NCI-H460 (cell line): ENCODE data around the gene AXIN2. TPM values are rescaled to one million over a fixed set of nuclear protein-coding genes. Genes with fewer than 3 reads are reported as not detected.
"Not testable (repeated sequence)": the region's sequence is repeated elsewhere in the genome, so short reads cannot be mapped to it uniquely, and the experiment has no call there.

Experiments used
- DNase-seq: peaks from one replicate; pipeline ENCODE4 v3.0.0-alpha.2; 2016; ENCODE audit warnings: low read depth; ENCODE audit errors: extremely low read depth
- total RNA-seq: library from RNA; depleted of rRNA; stranded (reverse); fragments of >200 nt; shearing (Covaris generic); gene quantifications from 2 replicates; pipeline ENCODE4 v1.2.3, GENCODE V29; 2014

AXIN2 gene
- total RNA-seq, 1 experiment from 2014 or later: 0.02 TPM

GRCh38 chr17:65538675-65539529 lies 22.5 kb downstream of the AXIN2 start:
- DNase-seq: no peak

DNA sequence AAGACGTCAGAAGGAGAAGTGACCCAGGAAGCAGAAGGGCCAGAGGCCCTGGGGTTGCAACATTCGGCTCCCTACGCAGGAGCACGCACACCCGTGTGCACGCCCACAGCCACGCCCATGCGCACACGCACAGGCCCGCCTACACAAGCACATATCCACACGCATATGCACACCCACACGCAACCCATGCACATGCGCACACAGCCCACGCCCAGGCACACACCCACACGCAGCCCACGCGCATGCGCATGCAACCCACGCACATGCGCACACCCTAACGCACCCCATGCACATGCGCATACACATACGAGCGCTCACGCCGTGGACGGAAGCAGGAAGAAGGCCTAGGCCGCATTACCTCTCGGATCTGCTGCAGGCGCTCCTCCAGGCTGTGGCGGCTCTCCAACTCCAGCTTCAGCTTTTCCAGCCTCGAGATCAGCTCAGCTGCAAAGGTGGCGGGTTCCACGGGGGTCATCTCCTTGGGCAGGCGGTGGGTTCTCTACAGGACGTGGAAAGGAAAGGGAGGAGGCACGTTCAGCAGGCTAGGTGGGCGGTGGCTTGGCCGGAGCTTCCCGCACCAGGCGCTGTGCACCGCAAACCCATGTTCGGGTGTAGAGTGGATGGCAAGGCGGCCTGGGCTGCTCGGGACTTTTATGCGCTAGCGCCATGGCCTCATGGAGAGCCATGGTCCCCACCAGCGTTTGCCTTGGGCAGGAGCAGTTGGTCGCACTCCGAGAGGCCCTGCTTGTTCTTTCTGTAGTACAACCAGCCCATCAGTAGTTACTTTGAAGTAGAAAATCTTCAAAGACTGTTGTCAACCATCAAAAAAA lies 23.4 kb downstream of the AXIN2 start:
- DNase-seq: no peak

DNA sequence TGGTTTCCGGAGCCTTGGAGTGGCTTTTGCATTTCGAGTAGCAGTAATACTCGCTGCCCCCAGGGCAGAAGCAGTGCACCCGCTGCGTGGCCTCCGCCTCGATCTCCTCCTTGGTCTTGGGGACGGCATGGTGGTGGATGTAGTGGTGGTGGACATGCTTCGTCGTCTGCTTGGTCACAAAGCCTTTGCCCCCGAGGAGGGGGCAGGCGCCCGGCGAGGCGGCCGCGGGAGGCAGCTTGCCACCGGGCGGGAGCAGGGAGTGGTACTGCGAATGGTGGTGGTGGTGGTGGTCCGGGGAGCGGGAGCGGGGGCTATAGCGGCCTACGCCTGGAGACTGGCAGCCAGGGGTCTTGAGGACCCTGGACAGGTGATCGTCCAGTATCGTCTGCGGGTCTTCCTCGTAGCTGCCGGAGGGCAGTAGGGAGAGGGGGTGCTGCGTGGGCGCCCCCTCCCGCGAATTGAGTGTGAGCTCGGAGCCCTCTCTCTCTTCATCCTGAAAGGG lies 24.1 kb downstream of the AXIN2 start:
- no peak for DNase-seq

GRCh38 chr17:65536573-65537342 lies 24.7 kb downstream of the AXIN2 start:
- no peak for DNase-seq

DNA sequence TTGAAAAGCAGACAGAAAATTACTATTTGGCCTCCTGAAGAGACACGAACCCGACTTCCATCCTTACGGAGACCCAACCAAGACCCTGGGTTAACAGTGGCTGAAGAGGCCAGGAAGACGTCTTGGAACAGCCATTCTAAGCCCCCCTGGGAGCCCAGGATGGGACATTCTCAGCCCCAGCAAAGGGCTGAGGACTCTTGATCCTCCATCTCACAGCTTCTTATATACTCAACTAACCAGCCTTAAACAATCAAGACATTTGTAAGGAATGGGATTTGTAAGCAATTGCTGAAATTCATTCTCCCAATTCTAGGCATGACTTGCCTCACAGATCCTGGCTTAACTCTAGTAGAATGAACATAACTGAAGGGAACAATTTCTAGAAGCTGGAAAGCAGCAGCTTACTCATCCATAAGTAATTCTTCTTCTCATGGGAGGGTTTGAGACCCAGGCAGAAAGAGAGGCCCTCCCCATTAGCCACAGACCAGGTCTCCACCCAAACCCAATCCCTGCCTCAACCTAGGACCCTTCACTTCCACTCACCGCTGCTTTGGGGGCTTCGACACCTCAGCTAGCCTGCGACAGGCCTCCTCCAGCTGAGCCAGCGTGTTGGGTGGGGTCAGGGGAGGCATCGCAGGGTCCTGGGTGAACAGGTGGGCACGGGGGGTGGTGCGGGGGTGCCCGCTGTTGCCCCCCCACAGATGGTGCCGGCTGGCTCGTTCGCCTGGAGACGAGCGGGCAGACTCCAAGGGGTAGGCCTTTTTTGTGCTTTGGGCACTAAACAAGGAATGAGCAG lies 25.5 kb downstream of the AXIN2 start:
- no peak for DNase-seq

DNA sequence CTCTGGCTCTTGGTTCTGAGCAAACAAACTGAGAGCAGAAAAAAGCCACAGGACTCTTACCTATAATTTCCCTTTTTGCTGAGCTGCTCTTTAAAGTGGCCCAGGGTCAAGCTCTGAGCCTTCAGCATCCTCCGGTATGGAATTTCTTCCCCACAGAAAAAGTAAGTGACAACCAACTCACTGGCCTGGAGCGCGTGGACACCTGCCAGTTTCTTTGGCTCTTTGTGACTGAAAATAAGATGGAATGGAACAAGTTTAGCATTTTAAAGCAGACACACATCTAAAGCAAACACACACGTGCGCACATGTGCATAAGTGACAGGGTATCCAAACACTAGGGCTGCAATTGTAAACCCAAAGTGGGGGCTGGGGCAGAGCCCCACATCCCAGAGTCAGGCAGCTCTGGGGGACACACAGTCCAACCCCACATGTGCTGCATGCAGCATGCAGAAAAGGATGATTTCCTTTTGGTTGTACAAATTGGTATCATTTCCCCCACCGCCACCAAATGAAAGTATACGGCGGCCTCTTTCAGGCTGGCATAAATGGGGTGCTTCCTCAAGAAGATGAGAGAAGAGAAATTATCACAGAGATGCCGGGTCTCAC lies 27.5 kb downstream of the AXIN2 start:
- DNase-seq: no peak

GRCh38 chr17:65533056-65533745 lies 28.2 kb downstream of the AXIN2 start:
- no peak for DNase-seq

- no peak for DNase-seq
These were observed 29.2 kb downstream of the AXIN2 start for GRCh38 chr17:65532101-65532890.

DNA sequence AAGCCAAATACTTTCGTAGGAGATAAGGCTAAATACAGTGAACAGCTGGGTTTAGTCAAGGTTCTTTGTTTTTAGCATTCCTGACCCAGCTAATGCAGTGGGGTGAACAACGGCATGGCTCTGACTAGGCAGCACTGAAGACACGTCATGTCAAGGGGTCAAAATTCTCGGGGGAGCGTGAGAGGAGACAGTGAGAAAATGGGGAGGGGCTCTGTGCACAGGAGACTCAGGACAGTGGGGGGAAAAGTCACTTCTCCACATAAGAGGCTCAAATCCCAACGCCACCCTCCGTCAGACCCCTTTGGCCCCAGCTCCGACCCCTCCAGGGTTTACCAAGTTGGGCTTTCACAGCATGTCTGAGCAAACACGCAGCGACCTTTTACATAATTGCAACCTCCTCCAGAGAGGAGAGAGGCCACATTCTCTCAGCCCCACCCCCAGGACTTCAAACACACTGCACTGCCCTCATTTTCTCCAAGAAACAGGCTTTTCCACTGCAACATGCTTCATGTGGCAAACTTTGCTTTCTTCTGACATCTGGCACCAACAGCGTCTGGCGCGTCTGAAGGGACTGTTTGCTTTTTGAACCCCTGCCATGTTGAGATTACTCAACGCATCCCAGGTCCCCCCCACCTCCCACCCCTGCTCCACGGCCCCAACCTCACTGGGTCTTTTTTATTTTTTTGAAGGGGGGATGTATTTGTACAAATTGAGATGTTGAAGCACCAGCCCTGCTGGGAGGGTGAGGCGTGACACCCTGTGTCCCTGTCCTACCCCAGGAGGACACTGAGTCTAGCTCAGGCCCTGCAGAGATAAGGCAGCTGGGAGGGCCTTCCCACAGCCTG lies 30.0 kb downstream of the AXIN2 start:
- DNase-seq: no peak

GRCh38 chr17:65530523-65531255 lies 30.8 kb downstream of the AXIN2 start:
- no peak for DNase-seq

- DNase-seq: no peak
These were observed 31.5 kb downstream of the AXIN2 start for GRCh38 chr17:65529761-65530522.

DNA sequence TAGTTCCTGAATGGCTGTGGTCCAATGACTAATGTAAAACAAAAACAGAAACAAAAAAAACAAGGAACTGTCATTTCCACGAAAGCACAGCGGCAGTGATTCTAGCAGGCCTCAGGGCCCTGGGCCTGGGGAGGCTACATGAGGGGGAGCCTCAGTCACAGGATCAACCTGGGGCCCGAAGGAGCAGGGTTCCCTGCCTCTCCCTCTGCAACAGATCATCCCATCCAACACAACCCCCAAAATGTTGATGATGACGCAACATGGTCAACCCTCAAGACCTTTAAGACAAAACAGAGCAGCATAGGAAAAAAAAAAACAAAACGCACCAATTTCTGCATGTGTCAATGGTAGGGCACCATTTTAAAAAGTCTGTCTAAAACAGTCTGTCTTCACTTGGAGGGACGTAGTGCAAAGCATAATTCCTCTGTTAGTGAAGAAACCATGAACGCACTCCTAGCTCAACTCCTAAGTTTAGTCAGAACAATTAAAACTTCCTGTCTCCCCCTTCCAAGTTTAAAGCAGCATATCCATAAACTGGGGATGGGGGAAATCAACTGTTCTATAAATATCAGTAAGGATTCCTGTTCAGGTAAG lies 32.3 kb downstream of the AXIN2 start:
- DNase-seq: no peak

GRCh38 chr17:65527857-65528591 lies 33.4 kb downstream of the AXIN2 start:
- DNase-seq: no peak

GRCh38 chr17:65527381-65527780 lies 34.1 kb downstream of the AXIN2 start:
- no peak for DNase-seq

DNA sequence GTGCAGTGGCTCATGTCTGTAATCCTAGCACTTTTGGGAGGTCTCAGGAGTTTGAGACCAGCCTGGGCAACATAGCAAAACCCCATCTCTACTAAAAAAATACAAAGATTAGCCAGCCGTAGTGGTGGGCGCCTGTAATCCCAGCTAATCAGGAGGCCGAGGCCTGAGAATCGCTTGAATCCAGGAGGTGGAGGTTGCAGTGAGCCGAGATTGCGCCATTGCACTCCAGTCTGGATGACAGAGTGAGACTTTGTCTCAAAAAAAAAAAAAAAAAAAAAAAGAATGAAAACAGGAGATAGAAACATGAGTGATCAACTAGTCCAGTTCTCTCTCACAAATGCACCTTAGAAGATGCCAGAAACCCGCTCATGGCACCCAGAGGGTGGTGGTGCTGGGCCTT lies 34.6 kb downstream of the AXIN2 start:
- not testable (repeated sequence) for DNase-seq
